Fibroblast of lung (primary cell): ENCODE data around the gene CYGB. TPM values are rescaled to one million over a fixed set of nuclear protein-coding genes. Genes with fewer than 3 reads are reported as not detected.

Source experiments
- DNase-seq, 2 donors: peaks; one replicate each; pipeline versions ENCODE4 v3.0.0 to v3.0.0-alpha.2; 2010; ENCODE audit warnings: low read depth in 2 of 2
- H2AFZ ChIP-seq: 2 replicates; pipeline ENCODE4 v1.5.1; 2012; ENCODE audit warnings: low read length, control low read depth, inconsistent platforms
- H3K27ac ChIP-seq: 2 replicates; pipeline ENCODE4 v1.5.1; 2011; ENCODE audit warnings: low read length, control low read depth; ENCODE audit not compliant: insufficient read depth
- H3K27me3 ChIP-seq: 2 replicates; pipeline ENCODE4 v1.5.1; 2011; ENCODE audit warnings: mild to moderate bottlenecking, low read length; ENCODE audit not compliant: control insufficient read depth, insufficient read depth
- H3K36me3 ChIP-seq: 2 replicates; pipeline ENCODE4 v1.5.1; 2011; ENCODE audit warnings: low read length; ENCODE audit not compliant: control insufficient read depth, insufficient read depth
- H3K4me1 ChIP-seq: 2 replicates; pipeline ENCODE4 v1.5.1; 2011; ENCODE audit warnings: low read length; ENCODE audit not compliant: control insufficient read depth, insufficient read depth; ENCODE audit errors: extremely low read depth
- H3K4me2 ChIP-seq: 2 replicates; pipeline ENCODE4 v1.5.1; 2011; ENCODE audit warnings: low read length, control low read depth; ENCODE audit not compliant: insufficient read depth; ENCODE audit errors: extremely low read depth
- H3K4me3 ChIP-seq, 4 experiments: fragments of 200-600 bp in 1 of 4; sonication (generic) in 1 of 4; replicated peaks in 1 of 4; 2 replicates each; pipeline ENCODE4 v1.5.1; 2011 to 2016; ENCODE audit warnings: low read length in 4 of 4, low read depth in 3 of 4, mild to moderate bottlenecking in 3 of 4, control low read depth in 2 of 4, inconsistent platforms in 1 of 4, mixed read lengths in 1 of 4; ENCODE audit not compliant: insufficient read depth in 1 of 4; ENCODE audit errors: control extremely low read depth in 1 of 4
- H3K79me2 ChIP-seq: 2 replicates; pipeline ENCODE4 v1.5.1; 2012; ENCODE audit warnings: mild to moderate bottlenecking, low read length, inconsistent platforms; ENCODE audit not compliant: control insufficient read depth, insufficient read depth
- H3K9ac ChIP-seq: 2 replicates; pipeline ENCODE4 v1.5.1; 2011; ENCODE audit warnings: mild to moderate bottlenecking, low read length, control low read depth; ENCODE audit not compliant: insufficient read depth
- H3K9me3 ChIP-seq: 2 replicates; pipeline ENCODE4 v1.5.1; 2012; ENCODE audit warnings: low read depth, low read length; ENCODE audit not compliant: control insufficient read depth, insufficient read depth
- H4K20me1 ChIP-seq: 2 replicates; pipeline ENCODE4 v1.5.1; 2011; ENCODE audit warnings: low read length; ENCODE audit not compliant: control insufficient read depth, insufficient read depth; ENCODE audit errors: extremely low read depth
- EZH2 ChIP-seq: IDR thresholded peaks from 2 replicates; pipeline ENCODE4 v1.5.1; 2012; ENCODE audit warnings: low read length, control low read depth, mild to moderate bottlenecking; ENCODE audit errors: missing control alignments
- polyA plus RNA-seq, 2 donors: library from polyadenylated mRNA; depleted of rRNA in 1 of 2; stranded (reverse) in 1 of 2; unstranded in 1 of 2; fragments of >200 nt; gene quantifications; 2 replicates each; pipeline ENCODE4 v1.2.1, GENCODE V29; 2011 to 2012; ENCODE audit warnings: missing spikeins in 1 of 2
- total RNA-seq: library from RNA; depleted of rRNA; stranded (reverse); fragments of >200 nt; gene quantifications from 2 replicates; pipeline ENCODE4 v1.2.1, GENCODE V29; 2014
- TF ChIP-seq, protein P1 (sequence below), 2 donors: IDR thresholded peaks in 1 of 2; conservative IDR thresholded peaks in 1 of 2; 1 replicate in 1 of 2; 2 replicates in 1 of 2; pipeline ENCODE4 v1.5.1; 2011 to 2012; ENCODE audit warnings: low read length in 2 of 2, control low read depth in 1 of 2, inconsistent platforms in 1 of 2, low read depth in 1 of 2, mild to moderate bottlenecking in 1 of 2

CYGB gene
- total and polyA plus RNA-seq, 2 donors (not counting 1 experiment from before 2014, with no cell fraction given): 10.0 to 12.4 TPM

DNA sequence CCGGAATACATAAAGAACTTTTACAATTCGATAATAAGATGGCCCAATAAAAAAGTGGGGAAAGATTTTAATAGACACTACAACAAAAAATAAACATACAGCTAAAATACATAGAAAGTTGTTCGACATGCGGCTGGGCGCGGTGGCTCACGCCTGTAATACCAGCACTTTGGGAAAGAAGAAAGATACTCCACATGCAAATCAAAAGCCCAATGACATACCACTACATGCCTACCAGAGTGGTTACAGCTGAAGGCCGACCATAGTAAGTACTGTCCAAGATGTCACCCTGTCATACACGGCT lies 11.7 kb upstream of the CYGB start:
- Histone ChIP-seq H3K4me1 (peaks cover 25% of the 10 kb centered on the region), H3K4me3 (no peak overlapping the region), H3K9me3 (no peaks in the 10 kb centered on the region), H3K9ac (no peak overlapping the region), H3K36me3 (no peaks in the 10 kb centered on the region), H3K27me3 (no peaks in the 10 kb centered on the region), H3K4me2 (no peak overlapping the region), H3K79me2 (no peaks in the 10 kb centered on the region), H3K27ac (no peak overlapping the region), H2AFZ (no peak overlapping the region), H4K20me1 (no peaks in the 10 kb centered on the region)
- no peak for DNase-seq
- TF ChIP-seq, protein P1, sequence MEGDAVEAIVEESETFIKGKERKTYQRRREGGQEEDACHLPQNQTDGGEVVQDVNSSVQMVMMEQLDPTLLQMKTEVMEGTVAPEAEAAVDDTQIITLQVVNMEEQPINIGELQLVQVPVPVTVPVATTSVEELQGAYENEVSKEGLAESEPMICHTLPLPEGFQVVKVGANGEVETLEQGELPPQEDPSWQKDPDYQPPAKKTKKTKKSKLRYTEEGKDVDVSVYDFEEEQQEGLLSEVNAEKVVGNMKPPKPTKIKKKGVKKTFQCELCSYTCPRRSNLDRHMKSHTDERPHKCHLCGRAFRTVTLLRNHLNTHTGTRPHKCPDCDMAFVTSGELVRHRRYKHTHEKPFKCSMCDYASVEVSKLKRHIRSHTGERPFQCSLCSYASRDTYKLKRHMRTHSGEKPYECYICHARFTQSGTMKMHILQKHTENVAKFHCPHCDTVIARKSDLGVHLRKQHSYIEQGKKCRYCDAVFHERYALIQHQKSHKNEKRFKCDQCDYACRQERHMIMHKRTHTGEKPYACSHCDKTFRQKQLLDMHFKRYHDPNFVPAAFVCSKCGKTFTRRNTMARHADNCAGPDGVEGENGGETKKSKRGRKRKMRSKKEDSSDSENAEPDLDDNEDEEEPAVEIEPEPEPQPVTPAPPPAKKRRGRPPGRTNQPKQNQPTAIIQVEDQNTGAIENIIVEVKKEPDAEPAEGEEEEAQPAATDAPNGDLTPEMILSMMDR (conservative IDR thresholded peaks at IDR 0.05 in 1 of 2, IDR thresholded peaks at IDR 0.05 in 1 of 2; ENCODE audit: low read depth in 1 of 2, low read length in 2 of 2): no peak
- TF ChIP-seq EZH2: no peak

DNA sequence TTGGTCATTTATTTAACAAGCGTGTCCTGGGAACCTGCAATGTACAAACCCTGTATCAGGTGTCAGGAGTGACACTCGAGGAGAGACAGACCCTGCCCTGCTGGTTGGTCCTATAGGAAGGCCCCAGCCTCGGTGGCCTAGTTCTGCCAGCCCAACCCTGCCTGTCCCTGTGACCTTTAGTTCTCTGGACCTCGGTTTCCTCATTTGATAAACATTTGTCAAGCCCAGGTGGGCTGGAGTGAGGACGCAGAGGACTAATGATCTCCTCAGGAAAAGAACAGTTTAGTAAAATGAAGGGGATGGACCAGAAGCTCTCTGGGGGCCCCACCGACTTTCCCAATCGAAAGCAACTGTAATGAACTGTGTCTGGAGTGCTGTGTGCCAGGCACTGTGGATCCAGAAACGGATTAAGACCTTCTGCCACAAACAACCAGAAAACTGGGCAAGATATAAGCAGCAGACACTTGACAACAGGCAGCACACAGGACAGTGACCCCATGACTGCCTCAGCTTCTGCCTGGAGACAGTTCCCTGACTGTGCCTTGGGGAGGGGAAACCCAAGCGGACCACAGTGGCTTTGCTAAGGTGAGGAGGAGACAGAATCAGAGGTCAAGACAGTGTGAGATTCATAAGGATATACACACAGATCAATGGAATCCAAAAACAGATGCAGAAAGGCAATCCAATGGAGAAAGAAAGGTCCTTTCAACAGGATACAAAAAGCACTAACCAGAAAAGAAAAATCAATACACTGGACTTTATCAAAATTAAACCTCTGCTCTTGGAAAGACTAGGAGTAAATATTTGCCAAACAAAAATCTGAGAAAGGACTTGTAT lies 11.1 kb upstream of the CYGB start:
- no peak overlapping the region for H3K9ac ChIP-seq
- H3K4me3 ChIP-seq: no peak overlapping the region
- H4K20me1 ChIP-seq: no peaks in the 10 kb centered on the region
- no peak overlapping the region for H3K4me2 ChIP-seq
- H3K79me2 ChIP-seq: no peaks in the 10 kb centered on the region
- TF ChIP-seq, protein P1 (conservative IDR thresholded peaks at IDR 0.05 in 1 of 2, IDR thresholded peaks at IDR 0.05 in 1 of 2; ENCODE audit: low read depth in 1 of 2, low read length in 2 of 2): no peak
- TF ChIP-seq EZH2: no peak
- no peak for DNase-seq
- H2AFZ ChIP-seq: no peak overlapping the region
- H3K36me3 ChIP-seq: no peaks in the 10 kb centered on the region
- H3K4me1 ChIP-seq: peaks cover 29% of the 10 kb centered on the region
- no peaks in the 10 kb centered on the region for H3K9me3 ChIP-seq
- no peak overlapping the region for H3K27ac ChIP-seq
- no peaks in the 10 kb centered on the region for H3K27me3 ChIP-seq

DNA sequence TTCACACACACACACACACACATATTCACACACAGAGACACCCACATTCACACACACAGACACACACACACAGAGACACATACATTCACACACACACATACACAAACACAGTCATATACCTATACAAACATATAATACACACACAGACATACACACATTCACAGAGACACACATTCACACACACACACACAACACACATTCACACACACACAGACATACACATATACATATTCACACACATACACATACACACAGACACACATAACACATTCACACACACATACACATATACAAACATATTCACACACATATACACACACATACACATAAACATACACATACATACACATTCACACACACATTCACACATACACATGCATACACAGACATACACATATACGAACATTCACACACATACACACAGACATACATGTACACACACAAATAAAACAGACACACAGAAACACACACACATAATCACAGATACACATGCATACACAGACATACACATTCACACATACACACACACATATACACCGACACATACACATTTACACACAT lies 10.2 kb upstream of the CYGB start:
- TF ChIP-seq, protein P1 (conservative IDR thresholded peaks at IDR 0.05 in 1 of 2, IDR thresholded peaks at IDR 0.05 in 1 of 2; ENCODE audit: low read depth in 1 of 2, low read length in 2 of 2): no peak
- no peak for TF ChIP-seq EZH2
- Histone ChIP-seq H2AFZ (no peak overlapping the region), H3K4me1 (peaks cover 30% of the 10 kb centered on the region), H3K36me3 (no peaks in the 10 kb centered on the region), H3K4me2 (no peak overlapping the region), H3K9ac (no peak overlapping the region), H4K20me1 (no peaks in the 10 kb centered on the region), H3K79me2 (no peaks in the 10 kb centered on the region), H3K9me3 (no peaks in the 10 kb centered on the region), H3K27me3 (no peaks in the 10 kb centered on the region), H3K4me3 (no peak overlapping the region), H3K27ac (no peak overlapping the region)
- DNase-seq: no peak
